Endothelial cell of umbilical vein (primary cell): ENCODE measurements around the gene AKNAD1. TPM values are rescaled to one million over a fixed set of nuclear protein-coding genes. Genes with fewer than 3 reads are reported as not detected.

Source experiments
- BruUV-seq: library from RNA; stranded (reverse); fragments of 400-500 nt; replicated peaks from 2 replicates; lab custom pipeline; 2021; lab: Mats Ljungman, UMichigan
- CTCF ChIA-PET: fragments of 300-600, 350-600 bp; sonication (Branson Sonifier 250); formaldehyde crosslinking; loops from one replicate; lab custom pipeline; 2021; ENCODE audit warnings: antibody characterized with exemption, inconsistent platforms; lab: Charles Lee
- POLR2A ChIA-PET: fragments of 300-600, 350-600 bp; sonication (Branson Sonifier 250); formaldehyde crosslinking; loops from one replicate; lab custom pipeline; 2021; ENCODE audit warnings: antibody characterized with exemption, inconsistent platforms; lab: Charles Lee
- DNase-seq: peaks from one replicate; pipeline ENCODE4 v3.0.0-alpha.2; 2011; ENCODE audit warnings: low read depth, low spot score
- FAIRE-seq: peaks from 2 replicates; lab custom pipeline; 2011; peaks lifted over from hg19 to GRCh38; lab: Jason Lieb, UNC
- H2AFZ ChIP-seq: 2 replicates; pipeline ENCODE4 v1.6.0; 2012; ENCODE audit warnings: low read depth, low read length, control low read depth, inconsistent platforms
- H3K27ac ChIP-seq: 2 replicates; pipeline ENCODE4 v1.5.1; 2011; ENCODE audit warnings: low read depth, mild to moderate bottlenecking, control low read depth, low read length, moderate library complexity; ENCODE audit not compliant: insufficient read depth
- H3K27me3 ChIP-seq, 2 experiments: 2 replicates each; pipeline versions ENCODE4 v1.6.0 to v1.6.1; 2011; ENCODE audit warnings: low read length in 2 of 2, mixed read lengths in 1 of 2; ENCODE audit not compliant: control insufficient read depth in 2 of 2, insufficient read depth in 2 of 2
- H3K36me3 ChIP-seq, 2 experiments: 2 replicates in 1 of 2; 3 replicates in 1 of 2; pipeline ENCODE4 v1.5.1; 2011; ENCODE audit warnings: low read length in 2 of 2, mild to moderate bottlenecking in 1 of 2, moderate library complexity in 1 of 2; ENCODE audit not compliant: control insufficient read depth in 2 of 2, insufficient read depth in 2 of 2; ENCODE audit errors: extremely low read depth in 1 of 2
- H3K4me1 ChIP-seq: 3 replicates; pipeline ENCODE4 v1.5.1; 2011; ENCODE audit warnings: mild to moderate bottlenecking, low read length; ENCODE audit not compliant: control insufficient read depth, insufficient read depth; ENCODE audit errors: extremely low read depth
- H3K4me2 ChIP-seq: 2 replicates; pipeline ENCODE4 v1.6.1; 2011; ENCODE audit warnings: low read length, control low read depth, mixed read lengths; ENCODE audit not compliant: insufficient read depth
- H3K4me3 ChIP-seq, 3 experiments: fragments of 200-600 bp in 1 of 3; sonication (generic), shearing (Covaris generic) in 1 of 3; replicated peaks in 1 of 3; 2 replicates each; pipeline ENCODE4 v1.5.1; 2011 to 2016; ENCODE audit warnings: control low read depth in 3 of 3, low read length in 3 of 3, mild to moderate bottlenecking in 2 of 3, inconsistent platforms in 1 of 3, low read depth in 1 of 3, moderate library complexity in 1 of 3; ENCODE audit not compliant: insufficient read depth in 1 of 3
- H3K79me2 ChIP-seq: 2 replicates; pipeline ENCODE4 v1.6.0; 2012; ENCODE audit warnings: low read length, inconsistent platforms; ENCODE audit not compliant: control insufficient read depth, insufficient read depth
- H3K9ac ChIP-seq: replicated peaks from 2 replicates; pipeline ENCODE3; 2011; ENCODE audit warnings: low read length, control low read depth; ENCODE audit not compliant: insufficient read depth; ENCODE audit errors: extremely low read depth
- H3K9me1 ChIP-seq: replicated peaks from 3 replicates; pipeline ENCODE4 v1.6.0; 2011; ENCODE audit warnings: mild to moderate bottlenecking, low read length; ENCODE audit not compliant: control insufficient read depth, insufficient read depth; ENCODE audit errors: extremely low read depth
- H3K9me3 ChIP-seq: replicated peaks from 2 replicates; pipeline ENCODE4 v1.5.1; 2012; ENCODE audit warnings: low read length, inconsistent platforms; ENCODE audit not compliant: control insufficient read depth, insufficient read depth
- H4K20me1 ChIP-seq: replicated peaks from 2 replicates; pipeline ENCODE3; 2011; ENCODE audit warnings: mild to moderate bottlenecking, low read length; ENCODE audit not compliant: control insufficient read depth, insufficient read depth; ENCODE audit errors: extremely low read depth
- EZH2 ChIP-seq: IDR thresholded peaks from 2 replicates; pipeline ENCODE4 v1.6.1; 2012; ENCODE audit warnings: borderline replicate concordance, low read depth, mild to moderate bottlenecking, moderate library complexity, low read length, inconsistent platforms; ENCODE audit not compliant: severe bottlenecking
- FOS ChIP-seq: IDR thresholded peaks from 2 replicates; pipeline ENCODE4 v1.6.1; 2011; ENCODE audit warnings: mild to moderate bottlenecking, low read length, moderate library complexity, borderline replicate concordance; ENCODE audit not compliant: insufficient read depth
- GATA2 ChIP-seq: IDR thresholded peaks from 2 replicates; pipeline ENCODE4 v1.7.0; 2011; ENCODE audit warnings: low read depth, mild to moderate bottlenecking, moderate library complexity, mixed read lengths, low read length; ENCODE audit not compliant: insufficient read length, insufficient read depth
- JUN ChIP-seq: IDR thresholded peaks from 2 replicates; pipeline ENCODE4 v1.6.1; 2011; ENCODE audit warnings: borderline replicate concordance, low read depth; ENCODE audit not compliant: insufficient read length, insufficient read depth
- MYC ChIP-seq: IDR thresholded peaks from one replicate; pipeline ENCODE4 v1.6.1; 2011; ENCODE audit warnings: mild to moderate bottlenecking, low read depth, low read length
- POLR2A ChIP-seq: IDR thresholded peaks from 2 replicates; pipeline ENCODE4 v1.6.1; 2012; ENCODE audit warnings: low read depth, mild to moderate bottlenecking, control low read depth, low read length
- POLR2AphosphoS5 ChIP-seq: IDR thresholded peaks from 2 replicates; pipeline ENCODE4 v1.6.1; 2012; ENCODE audit warnings: low read depth, mild to moderate bottlenecking, control low read depth, low read length, moderate library complexity; ENCODE audit not compliant: insufficient read depth
- dilution Hi-C: fragments of 300-500 bp; cut with MboI; formaldehyde crosslinking; loops from one replicate; pipeline ENCODE4 v1.15.0; 2019; ENCODE audit warnings: low sequenced_read_pairs; ENCODE audit not compliant: extremely low pct_ligation_motif_present
- intact Hi-C: fragments of 100-400 bp; cut with micrococcal nuclease; formaldehyde crosslinking; loops from one replicate; pipeline ENCODE4 v1.10.0; 2022
- polyA plus RNA-seq, 4 experiments: library from polyadenylated mRNA; depleted of rRNA in 3 of 4; stranded (reverse) in 3 of 4; unstranded in 1 of 4; fragments of >200 nt; gene quantifications; 2 replicates each; pipeline versions ENCODE4 v1.2.1 to v1.2.3, GENCODE V29; 2011 to 2012; ENCODE audit warnings: missing spikeins in 1 of 4
- total RNA-seq: library from RNA; stranded (reverse); gene quantifications from 2 replicates; pipeline ENCODE4 v1.2.3, GENCODE V29; 2021
- TF ChIP-seq, protein P1 (sequence below): IDR thresholded peaks from 2 replicates; pipeline ENCODE4 v1.6.1; 2011; ENCODE audit not compliant: insufficient read depth, insufficient read length
- TF ChIP-seq, protein P2 (sequence below), 2 donors: IDR thresholded peaks; 1 replicate in 1 of 2; 2 replicates in 1 of 2; pipeline ENCODE4 v1.5.1; 2011; ENCODE audit warnings: low read length in 2 of 2, mild to moderate bottlenecking in 2 of 2, moderate library complexity in 2 of 2, control low read depth in 1 of 2, inconsistent platforms in 1 of 2, low read depth in 1 of 2; ENCODE audit not compliant: insufficient read depth in 1 of 2; ENCODE audit errors: extremely low read depth in 1 of 2

Gene AKNAD1
- total and polyA plus RNA-seq, 2 donors (not counting 3 experiments of a cell fraction or from before 2014, with no cell fraction given) = not detected

DNA sequence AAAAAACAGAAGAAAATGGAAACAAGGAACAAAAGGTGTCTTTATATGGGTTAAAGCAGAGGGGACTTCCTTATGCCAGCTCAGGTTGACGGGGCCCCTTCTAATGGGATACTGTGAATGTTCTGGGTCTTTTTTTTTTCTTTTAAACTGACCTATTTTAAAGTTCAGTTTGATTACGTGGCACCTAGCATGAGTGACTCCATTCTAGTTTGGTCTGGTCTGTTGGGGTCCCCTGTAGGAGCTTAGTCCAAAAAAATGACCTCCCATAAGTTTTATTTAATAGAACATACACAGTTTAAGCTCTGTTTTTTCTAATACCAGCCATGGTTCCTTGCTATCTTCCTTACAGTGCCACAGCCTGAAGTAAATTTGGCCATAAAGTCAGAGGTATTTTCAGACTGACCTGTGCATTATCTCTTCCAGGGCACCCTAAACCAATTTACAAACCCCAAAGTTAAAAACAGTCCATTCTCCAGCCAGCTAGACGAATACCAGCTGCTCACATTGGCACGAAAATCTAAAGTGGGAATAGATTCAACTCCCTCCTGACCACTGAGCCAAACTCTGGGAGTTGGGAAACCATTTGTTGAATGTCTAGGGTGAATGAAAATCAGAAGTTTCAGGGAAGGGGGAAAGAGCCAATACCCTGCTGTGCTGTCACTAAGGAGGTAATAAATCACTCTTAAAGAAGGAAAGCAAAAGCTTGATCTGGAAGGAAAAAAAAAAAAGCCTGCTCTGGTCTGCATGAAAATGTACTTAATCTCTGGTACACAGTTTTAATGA, 42.4 kb downstream of the AKNAD1 start:
- no TSS peak for BruUV-seq
- Histone ChIP-seq H3K9me1 (no peaks in the 10 kb centered on the region), H3K36me3 (peaks cover 0 to 2% of the 10 kb centered on the region in 2 experiments), H3K4me2 (no peak overlapping the region), H3K4me3 (no peak overlapping the region), H3K79me2 (no peaks in the 10 kb centered on the region), H3K27me3 (no peaks in the 10 kb centered on the region), H3K9me3 (no peaks in the 10 kb centered on the region), H3K9ac (no peak overlapping the region), H3K27ac (no peak overlapping the region), H4K20me1 (no peaks in the 10 kb centered on the region), H3K4me1 (peaks cover 12% of the 10 kb centered on the region), H2AFZ (no peak overlapping the region)
- intact Hi-C loops (loop anchor here (5.0 kb wide), 1 partner anchor 148 kb away; the partner anchor contains the start of gene CLCC1), dilution Hi-C loops (no loop called here)
- CTCF ChIA-PET = interaction anchor here (0.6 to 1.6 kb wide), 3 partner anchors 10 to 84 kb away, joined by 3 read pairs; no protein-coding TSS in a partner anchor
- no peak for FAIRE-seq
- POLR2A ChIA-PET = no interaction called here
- TF ChIP-seq JUN = no peak
- TF ChIP-seq POLR2A = no peak
- TF ChIP-seq, protein P1, sequence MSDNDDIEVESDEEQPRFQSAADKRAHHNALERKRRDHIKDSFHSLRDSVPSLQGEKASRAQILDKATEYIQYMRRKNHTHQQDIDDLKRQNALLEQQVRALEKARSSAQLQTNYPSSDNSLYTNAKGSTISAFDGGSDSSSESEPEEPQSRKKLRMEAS = no peak
- TF ChIP-seq MYC = no peak
- TF ChIP-seq EZH2 = no peak
- TF ChIP-seq POLR2AphosphoS5 = no peak
- no peak for DNase-seq

DNA sequence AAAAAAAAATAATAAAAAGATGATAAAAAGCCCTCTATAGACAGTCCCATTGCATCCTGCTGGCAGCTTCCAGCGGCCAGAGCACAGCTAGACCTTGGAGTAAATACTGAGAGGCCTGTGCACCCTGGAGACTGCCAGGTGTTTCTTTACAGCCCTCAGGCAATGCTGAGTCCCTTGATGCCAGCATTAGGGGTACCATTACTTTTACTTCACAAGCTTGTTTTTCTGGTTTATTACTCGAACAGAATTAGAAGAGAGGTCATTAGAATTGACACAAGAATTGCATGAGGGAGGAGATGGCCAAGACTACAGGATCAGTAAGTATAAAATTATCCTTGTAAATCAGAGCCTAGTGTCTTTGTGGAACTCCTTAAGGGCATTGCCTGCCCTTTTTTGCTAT, 43.6 kb downstream of the AKNAD1 start:
- ChIA-PET POLR2A (no interaction called here), CTCF (interaction anchor here (1.6 kb wide), 1 partner anchor 84 kb away, joined by 3 read pairs; no protein-coding TSS in a partner anchor)
- dilution Hi-C loops = no loop called here
- no peak overlapping the region for H3K4me3 ChIP-seq
- intact Hi-C loops = no loop called here
- H3K4me2 ChIP-seq = no peak overlapping the region
- FAIRE-seq (no peak), DNase-seq (no peak)
- no peak overlapping the region for H2AFZ ChIP-seq
- H3K9me3 ChIP-seq = no peaks in the 10 kb centered on the region
- no peaks in the 10 kb centered on the region for H3K79me2 ChIP-seq
- no peaks in the 10 kb centered on the region for H3K27me3 ChIP-seq
- BruUV-seq = no TSS peak
- no peak overlapping the region for H3K27ac ChIP-seq
- peaks cover 0 to 8% of the 10 kb centered on the region in 2 experiments for H3K36me3 ChIP-seq
- TF ChIP-seq MYC = no peak
- TF ChIP-seq EZH2 = no peak
- TF ChIP-seq, protein P2, sequence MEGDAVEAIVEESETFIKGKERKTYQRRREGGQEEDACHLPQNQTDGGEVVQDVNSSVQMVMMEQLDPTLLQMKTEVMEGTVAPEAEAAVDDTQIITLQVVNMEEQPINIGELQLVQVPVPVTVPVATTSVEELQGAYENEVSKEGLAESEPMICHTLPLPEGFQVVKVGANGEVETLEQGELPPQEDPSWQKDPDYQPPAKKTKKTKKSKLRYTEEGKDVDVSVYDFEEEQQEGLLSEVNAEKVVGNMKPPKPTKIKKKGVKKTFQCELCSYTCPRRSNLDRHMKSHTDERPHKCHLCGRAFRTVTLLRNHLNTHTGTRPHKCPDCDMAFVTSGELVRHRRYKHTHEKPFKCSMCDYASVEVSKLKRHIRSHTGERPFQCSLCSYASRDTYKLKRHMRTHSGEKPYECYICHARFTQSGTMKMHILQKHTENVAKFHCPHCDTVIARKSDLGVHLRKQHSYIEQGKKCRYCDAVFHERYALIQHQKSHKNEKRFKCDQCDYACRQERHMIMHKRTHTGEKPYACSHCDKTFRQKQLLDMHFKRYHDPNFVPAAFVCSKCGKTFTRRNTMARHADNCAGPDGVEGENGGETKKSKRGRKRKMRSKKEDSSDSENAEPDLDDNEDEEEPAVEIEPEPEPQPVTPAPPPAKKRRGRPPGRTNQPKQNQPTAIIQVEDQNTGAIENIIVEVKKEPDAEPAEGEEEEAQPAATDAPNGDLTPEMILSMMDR (IDR thresholded peaks at IDR 0.05; ENCODE audit: extremely low read depth in 1 of 2, insufficient read depth in 1 of 2, low read depth in 1 of 2, low read length in 2 of 2) = no peak
- TF ChIP-seq POLR2A = no peak
- no peak for TF ChIP-seq POLR2AphosphoS5
- TF ChIP-seq JUN = no peak
- no peak for TF ChIP-seq FOS
- TF ChIP-seq GATA2 = no peak
- TF ChIP-seq, protein P1 = no peak
- peaks cover 12% of the 10 kb centered on the region for H3K4me1 ChIP-seq
- no peak overlapping the region for H3K9ac ChIP-seq
- no peaks in the 10 kb centered on the region for H3K9me1 ChIP-seq
- no peaks in the 10 kb centered on the region for H4K20me1 ChIP-seq
